SK-N-SH (cell line): ENCODE data around the gene SHROOM2. TPM values are rescaled to one million over a fixed set of nuclear protein-coding genes. Genes with fewer than 3 reads are reported as not detected.

Source experiments
- CTCF ChIA-PET: fragments of 300-600, 350-600 bp; formaldehyde crosslinking; extraction: SDS; loops from one replicate; lab custom pipeline; 2021; lab: Yijun Ruan, JAX
- POLR2A ChIA-PET: fragments of 350-600 bp; sonication (Branson Sonifier 250); formaldehyde crosslinking; extraction: SDS; loops from one replicate; lab custom pipeline; 2020; ENCODE audit warnings: antibody characterized with exemption, inconsistent platforms; lab: Yijun Ruan, JAX
- DNase-seq: peaks from one replicate; pipeline ENCODE4 v3.0.0; 2012
- H2AFZ ChIP-seq: fragments of 200-600 bp; sonication (generic); 2 replicates; pipeline ENCODE4 v1.8.1; 2016; ENCODE audit warnings: antibody characterized with exemption, mild to moderate bottlenecking, low read depth
- H3F3A ChIP-seq: fragments of 200-600 bp; sonication (generic); replicated peaks from 2 replicates; pipeline ENCODE3; 2016; ENCODE audit warnings: antibody characterized with exemption, mild to moderate bottlenecking; ENCODE audit not compliant: insufficient read depth
- H3K27ac ChIP-seq, 2 experiments: fragments of 200-500 bp in 1 of 2; fragments of 200-600 bp in 1 of 2; sonication (Bioruptor generic) in 1 of 2; sonication (generic), shearing (Covaris generic) in 1 of 2; 2 replicates each; pipeline versions ENCODE4 v1.5.1 to v1.6.1; 2014 to 2016; ENCODE audit warnings: low read depth in 2 of 2, inconsistent platforms in 1 of 2, low read length in 1 of 2, mild to moderate bottlenecking in 1 of 2, mixed read lengths in 1 of 2
- H3K27me3 ChIP-seq: fragments of 200-600 bp; sonication (generic), shearing (Covaris generic); 2 replicates; pipeline ENCODE4 v1.6.1; 2016; ENCODE audit warnings: mixed run types; ENCODE audit not compliant: insufficient read depth
- H3K36me3 ChIP-seq, 2 experiments: fragments of 200-500 bp in 1 of 2; fragments of 200-600 bp in 1 of 2; sonication (Bioruptor generic) in 1 of 2; sonication (generic) in 1 of 2; replicated peaks in 1 of 2; 2 replicates each; pipeline versions ENCODE3 to v1.5.1; 2014 to 2016; ENCODE audit warnings: low read length in 1 of 2, mild to moderate bottlenecking in 1 of 2; ENCODE audit not compliant: insufficient read depth in 2 of 2, control insufficient read depth in 1 of 2
- H3K4me1 ChIP-seq, 2 experiments: fragments of 200-500 bp in 1 of 2; fragments of 200-600 bp in 1 of 2; sonication (Bioruptor generic) in 1 of 2; sonication (generic), shearing (Covaris generic) in 1 of 2; 2 replicates each; pipeline versions ENCODE4 v1.5.1 to v1.6.1; 2014 to 2016; ENCODE audit warnings: low read depth in 1 of 2, low read length in 1 of 2, mixed run types in 1 of 2; ENCODE audit not compliant: insufficient read depth in 2 of 2, control insufficient read depth in 1 of 2
- H3K4me2 ChIP-seq: fragments of 200-600 bp; sonication (generic), shearing (Covaris generic); 2 replicates; pipeline ENCODE4 v1.6.1; 2017; ENCODE audit warnings: mixed run types
- H3K4me3 ChIP-seq, 2 experiments: fragments of 200-500 bp in 1 of 2; fragments of 200-600 bp in 1 of 2; sonication (Bioruptor generic) in 1 of 2; sonication (generic), shearing (Covaris generic) in 1 of 2; 2 replicates each; pipeline versions ENCODE4 v1.5.1 to v1.8.1; 2014 to 2016; ENCODE audit warnings: low read depth in 2 of 2, inconsistent platforms in 1 of 2, low read length in 1 of 2, mild to moderate bottlenecking in 1 of 2, mixed read lengths in 1 of 2, moderate library complexity in 1 of 2
- H3K79me2 ChIP-seq: fragments of 200-600 bp; sonication (generic); 2 replicates; pipeline ENCODE4 v1.8.1; 2017; ENCODE audit warnings: mild to moderate bottlenecking; ENCODE audit not compliant: insufficient read depth
- H3K9ac ChIP-seq: fragments of 200-600 bp; sonication (generic); 2 replicates; pipeline ENCODE4 v1.6.1; 2017; ENCODE audit warnings: mixed run types
- H3K9me2 ChIP-seq: fragments of 200-600 bp; sonication (generic); 2 replicates; pipeline ENCODE4 v1.6.1; 2017; ENCODE audit warnings: mixed run types
- H3K9me3 ChIP-seq: fragments of 200-600 bp; sonication (generic); 2 replicates; pipeline ENCODE4 v1.6.1; 2017; ENCODE audit warnings: mixed run types, mild to moderate bottlenecking, moderate library complexity
- H4K20me1 ChIP-seq: fragments of 200-600 bp; sonication (generic); 2 replicates; pipeline ENCODE4 v1.6.1; 2017; ENCODE audit warnings: mild to moderate bottlenecking, mixed run types; ENCODE audit not compliant: insufficient read depth
- EP300 ChIP-seq, 2 experiments: IDR thresholded peaks; 2 replicates each; pipeline versions ENCODE4 v1.4.0 to v1.6.1; 2012; ENCODE audit warnings: borderline replicate concordance in 1 of 2, low read depth in 1 of 2, low read length in 1 of 2
- EZH2phosphoT487 ChIP-seq: fragments of 200-600 bp; sonication (generic); IDR thresholded peaks from 2 replicates; pipeline ENCODE4 v1.6.1; 2017; ENCODE audit warnings: low read depth, mixed run types, mild to moderate bottlenecking, antibody characterized with exemption, moderate library complexity, borderline replicate concordance
- FOXJ3 ChIP-seq: sonication (generic); formaldehyde crosslinking; IDR thresholded peaks from 2 replicates; pipeline ENCODE4 v1.5.1; 2020; ENCODE audit warnings: mild to moderate bottlenecking, missing genetic modification reagents
- FOXM1 ChIP-seq: IDR thresholded peaks from 2 replicates; pipeline ENCODE4 v1.4.0; 2012; ENCODE audit warnings: low read depth, mild to moderate bottlenecking
- GABPA ChIP-seq: IDR thresholded peaks from 2 replicates; pipeline ENCODE4 v1.4.0; 2012; ENCODE audit warnings: low read depth, mild to moderate bottlenecking
- GATA2 ChIP-seq: sonication (generic); formaldehyde crosslinking; IDR thresholded peaks from 2 replicates; pipeline ENCODE4 v1.5.0; 2020; ENCODE audit warnings: mild to moderate bottlenecking, missing genetic modification reagents
- POLR2AphosphoS5 ChIP-seq: IDR thresholded peaks from 2 replicates; pipeline ENCODE4 v1.6.1; 2012; ENCODE audit warnings: low read depth, low read length
- RAD21 ChIP-seq: IDR thresholded peaks from 2 replicates; pipeline ENCODE4 v1.6.1; 2012; ENCODE audit warnings: mild to moderate bottlenecking, low read length
- RCOR1 ChIP-seq: fragments of 150-350 bp; IDR thresholded peaks from 2 replicates; pipeline ENCODE4 v1.6.1; 2017; ENCODE audit warnings: antibody characterized with exemption, low read length
- RFX5 ChIP-seq: IDR thresholded peaks from 2 replicates; pipeline ENCODE4 v1.6.1; 2012; ENCODE audit warnings: mild to moderate bottlenecking, improper control_type of control experiment, low read length
- SIN3A ChIP-seq: IDR thresholded peaks from 2 replicates; pipeline ENCODE4 v1.6.1; 2012; ENCODE audit warnings: low read depth, mild to moderate bottlenecking, low read length, moderate library complexity, borderline replicate concordance
- SMC3 ChIP-seq: IDR thresholded peaks from 2 replicates; pipeline ENCODE4 v1.6.1; 2012; ENCODE audit warnings: low read depth, low read length, improper control_type of control experiment
- TAF1 ChIP-seq: IDR thresholded peaks from 2 replicates; pipeline ENCODE4 v1.6.1; 2012; ENCODE audit warnings: low read depth, mild to moderate bottlenecking, low read length, moderate library complexity, borderline replicate concordance
- TEAD4 ChIP-seq: IDR thresholded peaks from 2 replicates; pipeline ENCODE4 v1.4.0; 2012; ENCODE audit warnings: mild to moderate bottlenecking, borderline replicate concordance; ENCODE audit not compliant: insufficient read depth
- YY1 ChIP-seq: IDR thresholded peaks from 2 replicates; pipeline ENCODE4 v1.4.0; 2012; ENCODE audit warnings: low read depth, mild to moderate bottlenecking
- WGBS: methylation state at CpG from one replicate; pipeline ENCODE4 v1.1.6; 2017; ENCODE audit warnings: low lambda C conversion rate; 5-methylcytosine and 5-hydroxymethylcytosine counted together
- polyA plus RNA-seq, 3 experiments: library from polyadenylated mRNA; depleted of rRNA; stranded (reverse); fragments of >200 nt; gene quantifications; 2 replicates each; pipeline ENCODE4 v1.2.3, GENCODE V29; 2012
- TF ChIP-seq, protein P1 (sequence below): IDR thresholded peaks from 2 replicates; pipeline ENCODE4 v1.4.0; 2012; ENCODE audit warnings: low read depth, borderline replicate concordance
- TF ChIP-seq, protein P2 (sequence below): fragments of 200-600 bp; sonication (generic); IDR thresholded peaks from 2 replicates; pipeline ENCODE4 v1.6.1; 2017; ENCODE audit warnings: antibody characterized with exemption, mild to moderate bottlenecking, moderate library complexity
- TF ChIP-seq, protein P3 (sequence below): IDR thresholded peaks from 2 replicates; pipeline ENCODE4 v1.4.0; 2012; ENCODE audit warnings: low read depth, borderline replicate concordance
- TF ChIP-seq, protein P4 (sequence below): IDR thresholded peaks from 2 replicates; pipeline ENCODE4 v1.6.1; 2012; ENCODE audit warnings: mild to moderate bottlenecking, low read depth, low read length, moderate library complexity

Gene SHROOM2
- polyA plus RNA-seq, 1 of the 3 experiments (the other 2 are of a cell fraction): not detected

DNA sequence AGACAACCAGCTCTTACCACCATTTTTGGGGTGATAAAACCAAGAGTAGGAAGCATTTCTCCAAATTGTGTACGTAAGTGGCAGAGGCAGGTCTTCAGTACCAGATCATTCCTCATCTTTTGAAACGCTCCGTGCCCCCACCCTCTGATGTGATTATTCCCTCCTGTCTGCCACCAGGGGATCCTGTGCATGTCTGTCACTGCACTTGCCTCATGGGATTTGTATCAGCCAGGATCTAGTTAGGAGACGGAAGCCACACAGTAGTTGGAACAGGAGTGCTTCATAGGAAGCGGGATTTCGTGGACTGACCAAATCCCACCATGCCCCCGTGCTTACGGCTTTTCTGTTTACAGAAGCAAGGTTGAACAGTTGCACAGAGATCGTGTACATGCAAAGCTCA, 75.5 kb downstream of the SHROOM2 start:
- peaks cover 7% of the 10 kb centered on the region; the same call in 1 of the 2 replicates for H3K27me3 ChIP-seq
- ChIA-PET POLR2A (no interaction called here), CTCF (no interaction called here)
- no peak overlapping the region for H2AFZ ChIP-seq
- no peak overlapping the region for H3K4me3 ChIP-seq
- no peaks in the 10 kb centered on the region for H3F3A ChIP-seq
- H3K36me3 ChIP-seq: no peaks in the 10 kb centered on the region
- H3K4me2 ChIP-seq: no peak overlapping the region
- H3K9me3 ChIP-seq: no peaks in the 10 kb centered on the region
- H4K20me1 ChIP-seq: no peaks in the 10 kb centered on the region
- H3K27ac ChIP-seq: no peak overlapping the region
- no peaks in the 10 kb centered on the region for H3K79me2 ChIP-seq
- TF ChIP-seq GATA2 (CRISPR knock-in tag) (no peak), GABPA (no peak), EZH2phosphoT487 (no peak), TAF1 (no peak), FOXJ3 (no peak), POLR2AphosphoS5 (no peak), TEAD4 (no peak), SMC3 (no peak), RAD21 (no peak), FOXM1 (no peak), SIN3A (no peak), RFX5 (no peak), EP300 (IDR thresholded peaks at IDR 0.05; ENCODE audit: borderline replicate concordance in 1 of 2, low read depth in 1 of 2, low read length in 1 of 2) (no peak), YY1 (no peak), RCOR1 (no peak)
- TF ChIP-seq, protein P1, sequence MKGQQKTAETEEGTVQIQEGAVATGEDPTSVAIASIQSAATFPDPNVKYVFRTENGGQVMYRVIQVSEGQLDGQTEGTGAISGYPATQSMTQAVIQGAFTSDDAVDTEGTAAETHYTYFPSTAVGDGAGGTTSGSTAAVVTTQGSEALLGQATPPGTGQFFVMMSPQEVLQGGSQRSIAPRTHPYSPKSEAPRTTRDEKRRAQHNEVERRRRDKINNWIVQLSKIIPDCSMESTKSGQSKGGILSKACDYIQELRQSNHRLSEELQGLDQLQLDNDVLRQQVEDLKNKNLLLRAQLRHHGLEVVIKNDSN: no peak
- TF ChIP-seq, protein P2, sequence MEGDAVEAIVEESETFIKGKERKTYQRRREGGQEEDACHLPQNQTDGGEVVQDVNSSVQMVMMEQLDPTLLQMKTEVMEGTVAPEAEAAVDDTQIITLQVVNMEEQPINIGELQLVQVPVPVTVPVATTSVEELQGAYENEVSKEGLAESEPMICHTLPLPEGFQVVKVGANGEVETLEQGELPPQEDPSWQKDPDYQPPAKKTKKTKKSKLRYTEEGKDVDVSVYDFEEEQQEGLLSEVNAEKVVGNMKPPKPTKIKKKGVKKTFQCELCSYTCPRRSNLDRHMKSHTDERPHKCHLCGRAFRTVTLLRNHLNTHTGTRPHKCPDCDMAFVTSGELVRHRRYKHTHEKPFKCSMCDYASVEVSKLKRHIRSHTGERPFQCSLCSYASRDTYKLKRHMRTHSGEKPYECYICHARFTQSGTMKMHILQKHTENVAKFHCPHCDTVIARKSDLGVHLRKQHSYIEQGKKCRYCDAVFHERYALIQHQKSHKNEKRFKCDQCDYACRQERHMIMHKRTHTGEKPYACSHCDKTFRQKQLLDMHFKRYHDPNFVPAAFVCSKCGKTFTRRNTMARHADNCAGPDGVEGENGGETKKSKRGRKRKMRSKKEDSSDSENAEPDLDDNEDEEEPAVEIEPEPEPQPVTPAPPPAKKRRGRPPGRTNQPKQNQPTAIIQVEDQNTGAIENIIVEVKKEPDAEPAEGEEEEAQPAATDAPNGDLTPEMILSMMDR: no peak
- TF ChIP-seq, protein P3, sequence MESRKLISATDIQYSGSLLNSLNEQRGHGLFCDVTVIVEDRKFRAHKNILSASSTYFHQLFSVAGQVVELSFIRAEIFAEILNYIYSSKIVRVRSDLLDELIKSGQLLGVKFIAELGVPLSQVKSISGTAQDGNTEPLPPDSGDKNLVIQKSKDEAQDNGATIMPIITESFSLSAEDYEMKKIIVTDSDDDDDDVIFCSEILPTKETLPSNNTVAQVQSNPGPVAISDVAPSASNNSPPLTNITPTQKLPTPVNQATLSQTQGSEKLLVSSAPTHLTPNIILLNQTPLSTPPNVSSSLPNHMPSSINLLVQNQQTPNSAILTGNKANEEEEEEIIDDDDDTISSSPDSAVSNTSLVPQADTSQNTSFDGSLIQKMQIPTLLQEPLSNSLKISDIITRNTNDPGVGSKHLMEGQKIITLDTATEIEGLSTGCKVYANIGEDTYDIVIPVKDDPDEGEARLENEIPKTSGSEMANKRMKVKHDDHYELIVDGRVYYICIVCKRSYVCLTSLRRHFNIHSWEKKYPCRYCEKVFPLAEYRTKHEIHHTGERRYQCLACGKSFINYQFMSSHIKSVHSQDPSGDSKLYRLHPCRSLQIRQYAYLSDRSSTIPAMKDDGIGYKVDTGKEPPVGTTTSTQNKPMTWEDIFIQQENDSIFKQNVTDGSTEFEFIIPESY: no peak
- TF ChIP-seq, protein P4, sequence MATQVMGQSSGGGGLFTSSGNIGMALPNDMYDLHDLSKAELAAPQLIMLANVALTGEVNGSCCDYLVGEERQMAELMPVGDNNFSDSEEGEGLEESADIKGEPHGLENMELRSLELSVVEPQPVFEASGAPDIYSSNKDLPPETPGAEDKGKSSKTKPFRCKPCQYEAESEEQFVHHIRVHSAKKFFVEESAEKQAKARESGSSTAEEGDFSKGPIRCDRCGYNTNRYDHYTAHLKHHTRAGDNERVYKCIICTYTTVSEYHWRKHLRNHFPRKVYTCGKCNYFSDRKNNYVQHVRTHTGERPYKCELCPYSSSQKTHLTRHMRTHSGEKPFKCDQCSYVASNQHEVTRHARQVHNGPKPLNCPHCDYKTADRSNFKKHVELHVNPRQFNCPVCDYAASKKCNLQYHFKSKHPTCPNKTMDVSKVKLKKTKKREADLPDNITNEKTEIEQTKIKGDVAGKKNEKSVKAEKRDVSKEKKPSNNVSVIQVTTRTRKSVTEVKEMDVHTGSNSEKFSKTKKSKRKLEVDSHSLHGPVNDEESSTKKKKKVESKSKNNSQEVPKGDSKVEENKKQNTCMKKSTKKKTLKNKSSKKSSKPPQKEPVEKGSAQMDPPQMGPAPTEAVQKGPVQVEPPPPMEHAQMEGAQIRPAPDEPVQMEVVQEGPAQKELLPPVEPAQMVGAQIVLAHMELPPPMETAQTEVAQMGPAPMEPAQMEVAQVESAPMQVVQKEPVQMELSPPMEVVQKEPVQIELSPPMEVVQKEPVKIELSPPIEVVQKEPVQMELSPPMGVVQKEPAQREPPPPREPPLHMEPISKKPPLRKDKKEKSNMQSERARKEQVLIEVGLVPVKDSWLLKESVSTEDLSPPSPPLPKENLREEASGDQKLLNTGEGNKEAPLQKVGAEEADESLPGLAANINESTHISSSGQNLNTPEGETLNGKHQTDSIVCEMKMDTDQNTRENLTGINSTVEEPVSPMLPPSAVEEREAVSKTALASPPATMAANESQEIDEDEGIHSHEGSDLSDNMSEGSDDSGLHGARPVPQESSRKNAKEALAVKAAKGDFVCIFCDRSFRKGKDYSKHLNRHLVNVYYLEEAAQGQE: no peak
- no peak for DNase-seq
- H3K4me1 ChIP-seq: no peaks in the 10 kb centered on the region
- H3K9ac ChIP-seq: no peak overlapping the region
- 30% methylated on average over 9 of the region's 9 CpGs for WGBS
- H3K9me2 ChIP-seq: no peaks in the 10 kb centered on the region
